ENCODE measurements around the gene HES3. TPM values are rescaled to one million over a fixed set of nuclear protein-coding genes. Genes with fewer than 3 reads are reported as not detected.
A peak's percentile ranks its signal among the peaks of the same experiment; 100 is the strongest.

Gene HES3
- polyA plus RNA-seq (2012; rRNA removed): not detected in 2 replicates
- not detected in 2 replicates for polyA plus RNA-seq (2012; cell fraction: cytosol; rRNA removed)
- not detected in 2 replicates for polyA plus RNA-seq (2012; cell fraction: nucleus; rRNA removed)

- TF ChIP-seq FOXM1 (IDR thresholded peaks at IDR 0.05; ENCODE audit: low read depth) (no peak), ZBTB33 (IDR thresholded peaks at IDR 0.05; ENCODE audit: borderline replicate concordance, low read depth) (no peak)
- Histone ChIP-seq H3K9me2 (no peaks in the 10 kb centered on the region), H3K9me3 (no peaks in the 10 kb centered on the region), H3K4me3 (ENCODE audit: low read depth in 2 of 2, low read length in 1 of 2) (peak within 1 kb of the TSS; percentile 44 to 48; a peak in 2 of 4 replicates), H3K4me1 (ENCODE audit: control insufficient read depth in 1 of 2, insufficient read depth in 2 of 2, low read depth in 1 of 2, low read length in 1 of 2) (no peaks in the 10 kb centered on the region; a peak in 1 of 4 replicates), H2AFZ (ENCODE audit: low read depth) (no peak within 1 kb of the TSS), H3K9ac (no peak within 1 kb of the TSS), H4K20me1 (ENCODE audit: insufficient read depth) (peaks cover 3% of the 10 kb centered on the region; the same call in 1 of the 2 replicates), H3K79me2 (ENCODE audit: insufficient read depth) (no peaks in the 10 kb centered on the region), H3K36me3 (replicated peaks in 1 of 2; ENCODE audit: control insufficient read depth in 1 of 2, insufficient read depth in 2 of 2, low read length in 1 of 2) (no peaks in the 10 kb centered on the region), H3K27me3 (ENCODE audit: insufficient read depth) (no peaks in the 10 kb centered on the region), H3K4me2 (no peak within 1 kb of the TSS), H3K27ac (ENCODE audit: low read depth in 2 of 2, low read length in 1 of 2) (peak within 1 kb of the TSS in 1 of 2 experiments; percentile 76; a peak in 1 of 4 replicates), H3F3A (replicated peaks; ENCODE audit: insufficient read depth) (no peaks in the 10 kb centered on the region)
- 71% methylated on average over 16 of the region's 16 CpGs for WGBS (ENCODE audit: low lambda C conversion rate)
- no peak for DNase-seq
- CTCF ChIA-PET: interaction anchor here (1.0 to 9.5 kb wide), 15 partner anchors 15 to 251 kb away, joined by 3 to 318 read pairs (median 11); partner anchors contain the start of genes GPR153, HES2, NPHP4 and RPL22
- POLR2A ChIA-PET: interaction anchor here (1.9 kb wide), 1 partner anchor 8 kb away, joined by 5 read pairs; the partner anchor contains the start of gene ICMT
These were observed at the start of gene HES3 for GRCh38 chr1:6243993-6244392. HES3 (plus strand) TSS chr1:6244179; CDS start chr1:6244366, 187 bp downstream.

GRCh38 chr1:6197746-6198427, 46.1 kb upstream of the HES3 start:
- Histone ChIP-seq H3K4me1 (ENCODE audit: control insufficient read depth in 1 of 2, insufficient read depth in 2 of 2, low read depth in 1 of 2, low read length in 1 of 2) (peaks cover 8 to 17% of the 10 kb centered on the region in 2 experiments; a peak in 3 of 4 replicates), H3K9ac (peak overlapping the region; percentile 98), H4K20me1 (ENCODE audit: insufficient read depth) (peaks cover 47% of the 10 kb centered on the region), H3K4me2 (peak overlapping the region; percentile 76), H3K9me2 (no peaks in the 10 kb centered on the region), H3K9me3 (no peaks in the 10 kb centered on the region), H3F3A (replicated peaks; ENCODE audit: insufficient read depth) (peaks cover 5% of the 10 kb centered on the region), H3K27me3 (ENCODE audit: insufficient read depth) (no peaks in the 10 kb centered on the region), H3K27ac (ENCODE audit: low read depth in 2 of 2, low read length in 1 of 2) (peak overlapping the region in 1 of 2 experiments; percentile 74; a peak in 1 of 4 replicates), H3K79me2 (ENCODE audit: insufficient read depth) (peaks cover 70% of the 10 kb centered on the region), H3K4me3 (ENCODE audit: low read depth in 2 of 2, low read length in 1 of 2) (peak overlapping the region; percentile 84 to 87), H2AFZ (ENCODE audit: low read depth) (no peak overlapping the region), H3K36me3 (replicated peaks in 1 of 2; ENCODE audit: control insufficient read depth in 1 of 2, insufficient read depth in 2 of 2, low read length in 1 of 2) (peaks cover 19 to 43% of the 10 kb centered on the region in 2 experiments)
- 42% methylated on average over 6 of the region's 6 CpGs for WGBS (ENCODE audit: low lambda C conversion rate)
- TF ChIP-seq RFX5 (IDR thresholded peaks at IDR 0.05; ENCODE audit: low read length): no peak
- TF ChIP-seq RAD21 (IDR thresholded peaks at IDR 0.05; ENCODE audit: low read length): no peak
- TF ChIP-seq NRF1 (IDR thresholded peaks at IDR 0.05; ENCODE audit: low read depth, low read length): no peak
- TF ChIP-seq MEF2A (IDR thresholded peaks at IDR 0.05; ENCODE audit: borderline replicate concordance, low read depth): no peak
- no peak for TF ChIP-seq FOSL2 (IDR thresholded peaks at IDR 0.05; ENCODE audit: borderline replicate concordance, low read depth)
- no peak for TF ChIP-seq TAF1 (IDR thresholded peaks at IDR 0.05; ENCODE audit: borderline replicate concordance, low read depth, low read length)
- no peak for TF ChIP-seq TCF12 (IDR thresholded peaks at IDR 0.05)
- TF ChIP-seq SMC3 (IDR thresholded peaks at IDR 0.05; ENCODE audit: low read depth, low read length): no peak
- TF ChIP-seq CHD2 (IDR thresholded peaks at IDR 0.05; ENCODE audit: low read length, partially characterized antibody): no peak
- TF ChIP-seq RXRA (IDR thresholded peaks at IDR 0.05; ENCODE audit: borderline replicate concordance, low read depth): no peak
- no peak for TF ChIP-seq JUND (IDR thresholded peaks at IDR 0.05)
- no peak for TF ChIP-seq SIN3A (IDR thresholded peaks at IDR 0.05; ENCODE audit: borderline replicate concordance, low read depth, low read length)
- no peak for TF ChIP-seq GABPA (IDR thresholded peaks at IDR 0.05; ENCODE audit: low read depth)
- no peak for TF ChIP-seq IRF3 (IDR thresholded peaks at IDR 0.05; ENCODE audit: low read depth, low read length)
- TF ChIP-seq EP300 (IDR thresholded peaks at IDR 0.05; ENCODE audit: borderline replicate concordance in 1 of 2, low read depth in 1 of 2, low read length in 1 of 2): no peak
- TF ChIP-seq POLR2AphosphoS5 (IDR thresholded peaks at IDR 0.05; ENCODE audit: low read depth, low read length): no peak
- TF ChIP-seq TEAD4 (IDR thresholded peaks at IDR 0.05; ENCODE audit: borderline replicate concordance, insufficient read depth): no peak
- no peak for TF ChIP-seq FOXM1 (IDR thresholded peaks at IDR 0.05; ENCODE audit: low read depth)
- no peak for TF ChIP-seq FOXJ3 (CRISPR knock-in tag; IDR thresholded peaks at IDR 0.05)
- no peak for TF ChIP-seq RCOR1 (IDR thresholded peaks at IDR 0.05; ENCODE audit: low read length)
- ChIA-PET CTCF (interaction anchor here (1.3 to 6.8 kb wide), 7 partner anchors 9 to 145 kb away, joined by 3 to 52 read pairs (median 6); no protein-coding TSS in a partner anchor), POLR2A (interaction anchor here (1.6 kb wide), 1 partner anchor 11 kb away, joined by 3 read pairs; no protein-coding TSS in a partner anchor)
- no peak for DNase-seq
